AG09319 (cell line): ENCODE results near the gene MAP9.

Experiments used
- DNase-seq: peaks from one replicate; pipeline ENCODE4 v3.0.0-alpha.2; 2010; ENCODE audit warnings: low read depth; ENCODE audit errors: extremely low read depth
- TF ChIP-seq, protein P1 (sequence below): IDR thresholded peaks from 2 replicates; pipeline ENCODE4 v1.5.1; 2011; ENCODE audit warnings: low read depth, mild to moderate bottlenecking, inconsistent platforms, low read length, moderate library complexity

Gene MAP9

DNA sequence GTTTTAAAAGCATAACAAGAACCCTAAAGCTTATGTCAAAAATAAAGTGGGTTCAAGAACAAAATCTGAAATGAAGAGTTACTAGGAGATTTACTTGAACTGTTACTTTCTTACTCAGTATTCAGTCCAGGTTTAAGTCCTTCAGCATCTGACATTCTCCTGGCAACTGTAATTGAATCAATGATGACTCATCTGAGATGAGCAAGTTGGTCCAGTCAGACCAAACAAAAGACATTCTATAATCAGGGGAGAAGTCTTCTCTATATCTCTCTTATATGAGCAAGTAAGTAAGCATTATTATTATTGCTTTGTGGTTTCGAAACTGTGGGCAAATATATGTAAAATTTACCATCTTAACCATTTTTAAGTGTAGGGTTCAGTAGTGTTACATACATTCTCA lies 34.6 kb downstream of the MAP9 start:
- TF ChIP-seq, protein P1, sequence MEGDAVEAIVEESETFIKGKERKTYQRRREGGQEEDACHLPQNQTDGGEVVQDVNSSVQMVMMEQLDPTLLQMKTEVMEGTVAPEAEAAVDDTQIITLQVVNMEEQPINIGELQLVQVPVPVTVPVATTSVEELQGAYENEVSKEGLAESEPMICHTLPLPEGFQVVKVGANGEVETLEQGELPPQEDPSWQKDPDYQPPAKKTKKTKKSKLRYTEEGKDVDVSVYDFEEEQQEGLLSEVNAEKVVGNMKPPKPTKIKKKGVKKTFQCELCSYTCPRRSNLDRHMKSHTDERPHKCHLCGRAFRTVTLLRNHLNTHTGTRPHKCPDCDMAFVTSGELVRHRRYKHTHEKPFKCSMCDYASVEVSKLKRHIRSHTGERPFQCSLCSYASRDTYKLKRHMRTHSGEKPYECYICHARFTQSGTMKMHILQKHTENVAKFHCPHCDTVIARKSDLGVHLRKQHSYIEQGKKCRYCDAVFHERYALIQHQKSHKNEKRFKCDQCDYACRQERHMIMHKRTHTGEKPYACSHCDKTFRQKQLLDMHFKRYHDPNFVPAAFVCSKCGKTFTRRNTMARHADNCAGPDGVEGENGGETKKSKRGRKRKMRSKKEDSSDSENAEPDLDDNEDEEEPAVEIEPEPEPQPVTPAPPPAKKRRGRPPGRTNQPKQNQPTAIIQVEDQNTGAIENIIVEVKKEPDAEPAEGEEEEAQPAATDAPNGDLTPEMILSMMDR: no peak
- DNase-seq: no peak

GRCh38 chr4:155339999-155340398 lies 36.8 kb downstream of the MAP9 start:
- no peak for DNase-seq

DNA sequence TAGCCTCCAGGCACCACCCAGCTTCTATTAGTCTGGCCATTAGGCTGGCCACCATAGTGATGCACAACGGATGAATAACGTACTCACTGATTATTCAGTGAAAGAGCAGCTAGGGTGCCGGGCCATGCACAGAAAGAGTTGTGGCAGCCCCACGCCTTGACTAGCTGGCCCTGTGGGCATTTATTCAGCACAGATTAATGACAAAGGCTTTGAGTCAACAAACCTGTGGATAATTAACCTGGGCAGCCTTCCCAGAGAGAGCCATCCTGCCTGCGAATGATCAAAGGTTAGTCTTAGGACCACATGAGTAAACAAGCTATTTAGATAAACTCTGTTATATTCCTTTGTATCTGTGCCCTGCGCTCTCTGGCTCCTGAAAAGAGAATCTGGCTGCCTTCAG lies 37.2 kb downstream of the MAP9 start:
- TF ChIP-seq, protein P1: no peak
- no peak for DNase-seq

More at GRCh38 chr4:155339999-155340398, 36.8 kb downstream of the MAP9 start:
- TF ChIP-seq, protein P1: no peak

DNA sequence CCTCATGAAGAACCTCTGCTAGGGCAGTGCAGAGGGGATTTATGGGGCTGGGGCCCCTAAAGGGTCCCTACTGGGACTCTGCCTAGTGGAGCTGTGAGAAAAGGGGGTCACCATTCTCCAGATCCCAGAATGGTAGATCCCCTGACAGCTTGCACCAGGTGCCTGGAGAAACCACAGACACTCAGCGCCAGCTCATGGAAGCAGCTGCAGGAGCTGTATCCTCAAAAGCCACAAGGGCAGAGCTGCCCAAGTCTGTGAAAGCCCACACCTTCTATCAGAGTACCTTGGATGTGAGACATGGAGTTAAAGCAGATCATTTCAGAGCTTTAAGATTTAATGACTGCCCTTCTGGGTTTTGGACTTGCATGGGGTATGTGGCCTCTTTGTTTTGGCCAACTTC lies 38.6 kb downstream of the MAP9 start:
- TF ChIP-seq, protein P1: no peak
- no peak for DNase-seq

GRCh38 chr4:155336242-155336641 lies 40.5 kb downstream of the MAP9 start:
- TF ChIP-seq, protein P1: no peak
- DNase-seq: no peak

DNA sequence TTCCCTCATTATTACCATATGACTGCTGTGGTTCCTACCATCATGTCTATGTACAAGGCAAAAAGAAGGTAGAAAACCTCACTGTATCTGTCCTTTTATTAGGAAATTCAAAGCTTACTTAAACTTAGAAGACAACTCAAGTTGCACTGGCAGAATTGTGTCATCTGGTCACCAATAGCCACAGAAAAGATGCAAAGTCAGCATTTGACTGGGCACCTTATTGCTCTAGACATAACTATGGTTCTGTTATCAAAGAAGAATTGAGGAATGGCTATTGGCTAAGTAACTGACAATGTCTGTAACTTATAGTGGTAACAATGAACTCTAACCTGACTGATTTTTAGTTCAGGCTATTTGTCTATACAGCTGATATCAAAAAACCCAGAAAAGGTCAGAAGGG lies 45.3 kb downstream of the MAP9 start:
- DNase-seq: no peak
- TF ChIP-seq, protein P1: no peak

DNA sequence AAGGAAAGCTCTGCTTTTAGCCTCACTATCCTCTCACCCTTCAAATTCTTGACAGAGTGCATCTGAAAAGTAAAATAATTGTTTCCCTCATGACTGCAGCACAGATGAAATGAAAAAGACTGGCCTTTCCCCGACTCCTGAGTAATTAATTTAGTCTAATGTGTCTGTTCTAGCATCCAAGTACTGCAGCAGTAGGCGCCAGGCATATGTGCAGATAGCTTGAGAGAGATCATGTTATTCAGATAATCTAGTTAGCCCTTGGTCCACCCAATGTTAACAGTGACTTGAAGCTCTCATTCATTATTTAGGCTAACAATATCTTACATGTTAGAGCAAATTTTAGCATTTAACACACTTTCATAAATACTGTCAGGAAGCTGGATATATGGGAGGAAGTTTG lies 54.0 kb downstream of the MAP9 start:
- DNase-seq: no peak
- TF ChIP-seq, protein P1: no peak
